OCI-LY3 (cell line): Measurements from ENCODE around the gene NRN1L.
"Not testable (repeated sequence)": the region's sequence is repeated elsewhere in the genome, so short reads cannot be mapped to it uniquely, and the experiment has no call there.

Experiments used
- H2AFZ ChIP-seq: fragments of 200-600, 300-600 bp; shearing (Covaris generic); 2 replicates; pipeline ENCODE4 v1.6.0; 2014; ENCODE audit warnings: antibody characterized with exemption, low read depth, low read length
- H3K27ac ChIP-seq: fragments of 200-600, 300-600 bp; sonication (generic); 2 replicates; pipeline ENCODE4 v1.5.1; 2014; ENCODE audit warnings: mild to moderate bottlenecking, low read length, moderate library complexity, mixed read lengths
- H3K27me3 ChIP-seq: fragments of 200-600, 300-600 bp; sonication (generic); 2 replicates; pipeline ENCODE4 v1.6.1; 2014; ENCODE audit warnings: low read depth, low read length, mixed read lengths
- H3K36me3 ChIP-seq: fragments of 200-600, 300-600 bp; sonication (generic); replicated peaks from 2 replicates; pipeline ENCODE3; 2014; ENCODE audit warnings: low read depth, low read length, mixed read lengths
- H3K4me1 ChIP-seq: fragments of 300-600, 200-600 bp; sonication (generic); 2 replicates; pipeline ENCODE4 v1.6.1; 2014; ENCODE audit warnings: low read length, mixed read lengths
- H3K4me2 ChIP-seq: fragments of 200-600, 300-600 bp; sonication (generic); 2 replicates; pipeline ENCODE4 v1.6.1; 2014; ENCODE audit warnings: low read length, mixed read lengths
- H3K4me3 ChIP-seq: fragments of 300-600, 200-600 bp; sonication (generic); 2 replicates; pipeline ENCODE4 v1.5.1; 2014; ENCODE audit warnings: antibody characterized with exemption, mild to moderate bottlenecking, low read length, moderate library complexity
- H3K79me2 ChIP-seq: fragments of 300-600, 200-600 bp; shearing (Covaris generic); 2 replicates; pipeline ENCODE4 v1.6.1; 2014; ENCODE audit warnings: mild to moderate bottlenecking, low read length, mixed read lengths
- H3K9ac ChIP-seq: fragments of 300-600, 200-600 bp; shearing (Covaris generic); 2 replicates; pipeline ENCODE4 v1.6.0; 2014; ENCODE audit warnings: mild to moderate bottlenecking, low read length, moderate library complexity
- H3K9me3 ChIP-seq: fragments of 200-600, 300-600 bp; shearing (Covaris generic); 2 replicates; pipeline ENCODE4 v1.6.1; 2014; ENCODE audit warnings: low read length, mixed read lengths; ENCODE audit not compliant: insufficient read depth
- H4K20me1 ChIP-seq: fragments of 200-600, 300-600 bp; sonication (generic); 2 replicates; pipeline ENCODE4 v1.6.1; 2016; ENCODE audit warnings: low read length, mixed read lengths; ENCODE audit not compliant: insufficient read depth
- EZH2phosphoT487 ChIP-seq: fragments of 200-600 bp; shearing (Covaris generic); IDR thresholded peaks from 2 replicates; pipeline ENCODE4 v1.6.1; 2018; ENCODE audit warnings: antibody characterized with exemption, mixed run types, low read depth
- TF ChIP-seq, protein P1 (sequence below): fragments of 200-600, 300-600 bp; sonication (generic); IDR thresholded peaks from 2 replicates; pipeline ENCODE4 v1.5.1; 2014; ENCODE audit warnings: antibody characterized with exemption, low read length, low read depth

Gene NRN1L

DNA sequence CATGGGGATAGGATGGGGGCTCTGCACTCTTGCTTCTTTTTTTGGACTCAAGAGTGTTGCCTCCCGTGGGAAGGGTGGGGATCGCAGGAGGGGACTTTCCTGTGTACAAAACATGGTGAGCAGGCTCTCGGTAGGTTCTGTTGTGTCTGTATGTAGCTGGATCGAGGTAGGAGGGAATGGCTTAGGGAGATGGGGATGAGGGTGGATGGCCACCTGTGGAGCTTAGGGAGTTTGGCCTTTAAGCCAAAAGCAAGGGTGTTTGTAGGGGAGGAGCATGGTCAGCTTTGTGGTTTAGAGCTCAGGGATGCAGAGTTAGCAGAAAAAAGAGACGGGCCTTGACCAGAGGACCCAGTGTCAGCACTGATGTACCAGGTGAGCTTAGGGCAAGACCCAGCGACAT, 22.8 kb upstream of the NRN1L start:
- Histone ChIP-seq H3K79me2 (peaks cover 81% of the 10 kb centered on the region), H3K4me3 (no peak overlapping the region), H3K9me3 (no peaks in the 10 kb centered on the region), H2AFZ (no peak overlapping the region), H3K27me3 (no peaks in the 10 kb centered on the region), H3K9ac (no peak overlapping the region), H3K27ac (no peak overlapping the region), H3K4me1 (no peaks in the 10 kb centered on the region), H4K20me1 (peaks cover 35% of the 10 kb centered on the region), H3K36me3 (peaks cover 10% of the 10 kb centered on the region), H3K4me2 (no peak overlapping the region)
- TF ChIP-seq EZH2phosphoT487 = no peak
- TF ChIP-seq, protein P1, sequence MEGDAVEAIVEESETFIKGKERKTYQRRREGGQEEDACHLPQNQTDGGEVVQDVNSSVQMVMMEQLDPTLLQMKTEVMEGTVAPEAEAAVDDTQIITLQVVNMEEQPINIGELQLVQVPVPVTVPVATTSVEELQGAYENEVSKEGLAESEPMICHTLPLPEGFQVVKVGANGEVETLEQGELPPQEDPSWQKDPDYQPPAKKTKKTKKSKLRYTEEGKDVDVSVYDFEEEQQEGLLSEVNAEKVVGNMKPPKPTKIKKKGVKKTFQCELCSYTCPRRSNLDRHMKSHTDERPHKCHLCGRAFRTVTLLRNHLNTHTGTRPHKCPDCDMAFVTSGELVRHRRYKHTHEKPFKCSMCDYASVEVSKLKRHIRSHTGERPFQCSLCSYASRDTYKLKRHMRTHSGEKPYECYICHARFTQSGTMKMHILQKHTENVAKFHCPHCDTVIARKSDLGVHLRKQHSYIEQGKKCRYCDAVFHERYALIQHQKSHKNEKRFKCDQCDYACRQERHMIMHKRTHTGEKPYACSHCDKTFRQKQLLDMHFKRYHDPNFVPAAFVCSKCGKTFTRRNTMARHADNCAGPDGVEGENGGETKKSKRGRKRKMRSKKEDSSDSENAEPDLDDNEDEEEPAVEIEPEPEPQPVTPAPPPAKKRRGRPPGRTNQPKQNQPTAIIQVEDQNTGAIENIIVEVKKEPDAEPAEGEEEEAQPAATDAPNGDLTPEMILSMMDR = no peak

DNA sequence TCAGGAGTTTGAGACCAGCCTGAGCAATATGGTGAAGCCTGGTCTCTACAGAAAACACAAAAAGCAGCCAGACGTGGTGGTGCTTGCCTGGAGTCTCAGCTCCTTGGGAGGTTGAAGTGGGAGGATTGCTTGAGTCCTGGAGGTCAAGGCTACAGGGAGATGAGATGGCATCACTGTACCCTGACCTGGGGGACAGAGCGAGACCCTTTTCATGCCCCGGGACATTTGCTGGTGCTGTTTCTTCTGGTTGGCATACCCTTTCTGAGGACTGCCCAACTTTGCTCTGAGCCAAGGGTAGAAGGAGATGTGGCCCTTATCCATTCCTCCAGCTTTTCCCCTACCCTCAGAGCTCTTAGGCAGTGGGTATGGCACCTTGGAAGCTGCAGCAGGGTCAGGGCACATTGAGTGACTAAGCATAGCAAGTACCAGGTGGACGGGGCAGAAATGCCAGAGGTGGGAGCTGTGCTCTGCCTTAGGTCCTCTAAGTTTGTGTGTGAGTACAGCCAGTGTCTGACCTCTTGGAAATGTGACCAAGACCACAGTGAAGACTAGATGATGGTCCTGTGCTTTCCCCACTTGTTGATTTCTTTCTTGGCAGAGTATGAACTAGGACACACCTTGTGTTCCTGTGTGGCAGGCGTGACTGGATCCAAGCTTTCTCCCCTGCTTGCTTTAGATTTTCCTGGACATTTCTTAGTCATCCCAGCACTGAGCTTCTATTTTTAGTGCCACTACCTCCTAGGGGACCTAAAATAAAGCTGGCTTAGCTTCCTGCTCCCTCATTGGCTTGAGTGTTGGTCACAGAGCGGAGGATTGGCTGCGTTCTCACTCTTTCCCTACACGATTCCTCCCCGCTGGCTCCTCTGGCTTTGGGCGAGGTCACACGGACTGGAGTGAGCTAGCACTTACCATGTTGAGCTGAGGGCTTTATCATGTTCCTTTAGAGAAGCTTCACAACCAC, 21.8 kb upstream of the NRN1L start:
- Histone ChIP-seq H2AFZ (no peak overlapping the region), H3K4me1 (no peaks in the 10 kb centered on the region), H3K4me3 (no peak overlapping the region), H3K4me2 (no peak overlapping the region), H3K36me3 (peaks cover 15% of the 10 kb centered on the region), H3K9me3 (no peaks in the 10 kb centered on the region), H3K27me3 (no peaks in the 10 kb centered on the region), H4K20me1 (peaks cover 25% of the 10 kb centered on the region), H3K27ac (no peak overlapping the region), H3K9ac (no peak overlapping the region), H3K79me2 (peaks cover 70% of the 10 kb centered on the region)
- no peak for TF ChIP-seq EZH2phosphoT487
- TF ChIP-seq, protein P1 = no peak

DNA sequence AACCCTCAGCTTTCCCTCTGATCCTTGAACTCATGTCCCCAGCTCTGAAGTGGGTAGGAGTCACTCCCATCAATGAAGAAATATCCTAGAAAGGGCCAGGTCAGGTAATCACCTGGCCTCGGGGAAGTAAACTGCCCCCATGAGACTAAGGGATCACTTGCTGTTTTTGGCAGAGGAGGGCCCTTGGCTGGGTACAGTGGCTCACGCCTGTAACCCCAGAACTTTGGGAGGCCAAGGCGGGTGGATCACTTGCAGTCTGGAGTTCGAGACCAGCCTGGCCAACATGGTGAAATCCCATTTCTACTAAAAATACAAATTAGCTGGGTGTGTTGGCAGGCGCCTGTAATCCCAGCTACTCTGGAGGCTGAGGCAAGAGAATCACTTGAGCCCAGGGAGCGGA, 20.6 kb upstream of the NRN1L start:
- not testable (repeated sequence) for H3K4me2 ChIP-seq, H3K4me3 ChIP-seq, H3K4me1 ChIP-seq, H2AFZ ChIP-seq, H3K27ac ChIP-seq, H3K9me3 ChIP-seq, H3K27me3 ChIP-seq, H3K9ac ChIP-seq
- peaks cover 19% of the 10 kb centered on the region for H3K36me3 ChIP-seq
- peaks cover 24% of the 10 kb centered on the region for H4K20me1 ChIP-seq
- peaks cover 59% of the 10 kb centered on the region for H3K79me2 ChIP-seq

DNA sequence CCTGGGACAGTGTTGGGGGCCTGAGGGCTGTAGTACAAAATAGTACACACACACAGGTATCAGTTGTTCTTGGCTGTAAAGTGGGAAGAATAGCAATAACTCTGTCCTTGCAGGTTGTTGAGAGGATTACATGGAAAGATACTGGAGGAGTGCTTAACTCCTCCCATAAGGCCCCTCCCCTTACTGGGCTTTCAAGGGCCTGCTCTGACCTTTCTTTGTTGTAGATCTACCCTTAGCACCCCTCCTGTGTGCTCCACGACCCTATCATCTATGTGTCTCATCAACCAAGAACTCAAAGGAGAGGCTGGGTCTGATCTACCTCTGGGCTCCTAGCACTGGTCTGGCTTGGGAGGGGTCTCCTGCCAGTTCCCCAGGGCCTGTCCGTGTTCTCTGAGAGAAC, 20.1 kb upstream of the NRN1L start:
- Histone ChIP-seq H3K27ac (no peak overlapping the region), H3K4me2 (no peak overlapping the region), H3K9me3 (no peaks in the 10 kb centered on the region), H3K4me3 (no peak overlapping the region), H3K36me3 (peaks cover 19% of the 10 kb centered on the region), H3K27me3 (no peaks in the 10 kb centered on the region), H2AFZ (no peak overlapping the region), H3K4me1 (no peaks in the 10 kb centered on the region), H3K79me2 (peaks cover 54% of the 10 kb centered on the region), H3K9ac (no peak overlapping the region), H4K20me1 (peaks cover 21% of the 10 kb centered on the region)
- TF ChIP-seq, protein P1 = no peak
- no peak for TF ChIP-seq EZH2phosphoT487
